Skeletal muscle tissue (tissue), 4 donors: ENCODE data around the gene ALOX5AP. TPM values are rescaled to one million over a fixed set of nuclear protein-coding genes. Genes with fewer than 3 reads are reported as not detected.
"Not testable (repeated sequence)": the region's sequence is repeated elsewhere in the genome, so short reads cannot be mapped to it uniquely, and the experiment has no call there.

Experiments used
- H3K27ac ChIP-seq: one replicate; pipeline ENCODE4 v1.7.0; 2013; ENCODE audit warnings: mild to moderate bottlenecking, low read depth, low read length, inconsistent platforms
- H3K27me3 ChIP-seq, 3 donors: one replicate each; pipeline ENCODE4 v1.7.0; 2013; ENCODE audit warnings: low read length in 3 of 3; ENCODE audit not compliant: control insufficient read depth in 3 of 3, insufficient read depth in 3 of 3
- H3K36me3 ChIP-seq, 3 donors: one replicate each; pipeline ENCODE4 v1.7.0; 2013; ENCODE audit warnings: low read length in 3 of 3; ENCODE audit not compliant: control insufficient read depth in 3 of 3, insufficient read depth in 3 of 3
- H3K4me1 ChIP-seq, 3 donors: one replicate each; pipeline ENCODE4 v1.7.0; 2013; ENCODE audit warnings: low read length in 3 of 3, mild to moderate bottlenecking in 3 of 3; ENCODE audit not compliant: control insufficient read depth in 3 of 3, insufficient read depth in 3 of 3
- H3K4me3 ChIP-seq, 3 donors: one replicate each; pipeline ENCODE4 v1.7.0; 2013; ENCODE audit warnings: low read length in 3 of 3
- H3K9ac ChIP-seq, 3 donors: one replicate each; pipeline ENCODE4 v1.7.0; 2013; ENCODE audit warnings: low read length in 3 of 3, mild to moderate bottlenecking in 3 of 3, moderate library complexity in 2 of 3, low read depth in 1 of 3
- H3K9me3 ChIP-seq, 3 donors: one replicate each; pipeline ENCODE4 v1.7.0; 2013; ENCODE audit warnings: low read length in 3 of 3; ENCODE audit not compliant: control insufficient read depth in 3 of 3
- total RNA-seq: library from RNA; depleted of rRNA; stranded (reverse); fragments of >200 nt; gene quantifications from one replicate; pipeline ENCODE4 v1.2.3, GENCODE V29; 2014
- donor health status: Osteomylitis.

The ALOX5AP gene
- total RNA-seq, 1 donor from 2014 or later = 6.8 TPM

- Histone ChIP-seq H3K36me3 (no peaks in the 10 kb centered on the region), H3K9me3 (no peaks in the 10 kb centered on the region), H3K27me3 (no peaks in the 10 kb centered on the region), H3K27ac (no peak overlapping the region), H3K9ac (no peak overlapping the region), H3K4me3 (no peak overlapping the region), H3K4me1 (peaks cover 28 to 55% (median 45%) of the 10 kb centered on the region in 3 donors)
Measured at GRCh38 chr13:30744681-30745077, 9.3 kb downstream of the ALOX5AP start.

- H3K36me3 ChIP-seq = no peaks in the 10 kb centered on the region
- peak overlapping the region in 2 of 3 donors; percentile 9 to 29 for H3K4me3 ChIP-seq
- peak overlapping the region; percentile 12 to 73 (median 59) for H3K9ac ChIP-seq
- H3K27ac ChIP-seq = peak overlapping the region; percentile 72
- no peaks in the 10 kb centered on the region for H3K27me3 ChIP-seq
- H3K9me3 ChIP-seq = no peaks in the 10 kb centered on the region
- peaks cover 25 to 55% (median 45%) of the 10 kb centered on the region in 3 donors for H3K4me1 ChIP-seq
Measured at GRCh38 chr13:30745906-30746686, 10.8 kb downstream of the ALOX5AP start.

GRCh38 chr13:30746791-30747190, 11.4 kb downstream of the ALOX5AP start:
- H3K27ac ChIP-seq = peak overlapping the region; percentile 72

GRCh38 chr13:30747845-30748244, 12.5 kb downstream of the ALOX5AP start:
- H3K9ac ChIP-seq, H3K36me3 ChIP-seq, H3K27me3 ChIP-seq, H3K4me3 ChIP-seq, H3K27ac ChIP-seq, H3K9me3 ChIP-seq: not testable (repeated sequence)
- H3K4me1 ChIP-seq = peaks cover 33 to 71% (median 60%) of the 10 kb centered on the region in 3 donors

More at GRCh38 chr13:30746791-30747190, 11.4 kb downstream of the ALOX5AP start:
- no peaks in the 10 kb centered on the region for H3K27me3 ChIP-seq
- H3K9ac ChIP-seq = peak overlapping the region in 2 of 3 donors; percentile 47 to 73
- no peaks in the 10 kb centered on the region for H3K36me3 ChIP-seq
- no peak overlapping the region for H3K4me3 ChIP-seq
- no peaks in the 10 kb centered on the region for H3K9me3 ChIP-seq
- H3K4me1 ChIP-seq = peaks cover 26 to 62% (median 49%) of the 10 kb centered on the region in 3 donors

- Histone ChIP-seq H3K9ac (no peak overlapping the region), H3K27ac (no peak overlapping the region), H3K4me3 (no peak overlapping the region), H3K4me1 (peaks cover 32 to 67% (median 54%) of the 10 kb centered on the region in 3 donors), H3K27me3 (no peaks in the 10 kb centered on the region), H3K9me3 (no peaks in the 10 kb centered on the region), H3K36me3 (no peaks in the 10 kb centered on the region)
Measured at GRCh38 chr13:30748717-30749116, 13.4 kb downstream of the ALOX5AP start.

- Histone ChIP-seq H3K4me1 (peaks cover 25 to 56% (median 46%) of the 10 kb centered on the region in 3 donors), H3K4me3 (no peak overlapping the region), H3K9ac (no peak overlapping the region), H3K27ac (no peak overlapping the region), H3K9me3 (no peaks in the 10 kb centered on the region), H3K27me3 (no peaks in the 10 kb centered on the region), H3K36me3 (no peaks in the 10 kb centered on the region)
Measured at GRCh38 chr13:30750036-30750435, 14.7 kb downstream of the ALOX5AP start.

- Histone ChIP-seq H3K27me3 (no peaks in the 10 kb centered on the region), H3K9me3 (no peaks in the 10 kb centered on the region), H3K36me3 (no peaks in the 10 kb centered on the region), H3K4me1 (peaks cover 23 to 50% (median 50%) of the 10 kb centered on the region in 3 donors), H3K27ac (peak overlapping the region; percentile 87), H3K9ac (peak overlapping the region in 2 of 3 donors; percentile 25 to 76), H3K4me3 (no peak overlapping the region)
Measured at GRCh38 chr13:30751183-30751933, 16.0 kb downstream of the ALOX5AP start.

GRCh38 chr13:30752201-30752797, 17.0 kb downstream of the ALOX5AP start:
- H3K4me1 ChIP-seq = peaks cover 18 to 42% (median 41%) of the 10 kb centered on the region in 3 donors
- no peaks in the 10 kb centered on the region for H3K9me3 ChIP-seq
- peak overlapping the region; percentile 87 for H3K27ac ChIP-seq
- H3K27me3 ChIP-seq = no peaks in the 10 kb centered on the region
- H3K36me3 ChIP-seq = no peaks in the 10 kb centered on the region
- H3K4me3 ChIP-seq = peak overlapping the region in 2 of 3 donors; percentile 17 to 25
- peak overlapping the region; percentile 30 to 76 (median 35) for H3K9ac ChIP-seq

GRCh38 chr13:30753030-30753616, 17.8 kb downstream of the ALOX5AP start:
- H3K9ac ChIP-seq = peak overlapping the region in 1 of 3 donors; percentile 76
- no peaks in the 10 kb centered on the region for H3K27me3 ChIP-seq
- H3K4me3 ChIP-seq = no peak overlapping the region
- H3K27ac ChIP-seq = peak overlapping the region; percentile 87
- H3K36me3 ChIP-seq = no peaks in the 10 kb centered on the region
- no peaks in the 10 kb centered on the region for H3K9me3 ChIP-seq
- peaks cover 18 to 35% (median 33%) of the 10 kb centered on the region in 3 donors for H3K4me1 ChIP-seq
